SU-DHL-6 (cell line): ENCODE measurements around the gene SLCO2B1.

Source experiments
- H2AFZ ChIP-seq: fragments of 200-600 bp; sonication (generic); 2 replicates; pipeline ENCODE4 v1.6.1; 2014; ENCODE audit warnings: low read depth, mild to moderate bottlenecking, moderate library complexity, mixed read lengths, antibody characterized with exemption, low read length; ENCODE audit not compliant: severe bottlenecking
- H3F3A ChIP-seq: fragments of 200-600 bp; shearing (Covaris generic); 2 replicates; pipeline ENCODE4 v1.6.0; 2016; ENCODE audit warnings: antibody characterized with exemption, mild to moderate bottlenecking; ENCODE audit not compliant: insufficient read depth
- H3K27ac ChIP-seq: fragments of 200-600 bp; sonication (generic); 2 replicates; pipeline ENCODE4 v1.5.1; 2016; ENCODE audit warnings: low read depth, mild to moderate bottlenecking, low read length, moderate library complexity, mixed read lengths
- H3K27me3 ChIP-seq: fragments of 200-600 bp; sonication (generic), shearing (Covaris generic); 2 replicates; pipeline ENCODE4 v1.6.0; 2014; ENCODE audit warnings: mild to moderate bottlenecking, low read length
- H3K36me3 ChIP-seq: fragments of 200-600 bp; sonication (generic); 2 replicates; pipeline ENCODE4 v1.6.1; 2014; ENCODE audit warnings: mild to moderate bottlenecking, low read length, mixed read lengths
- H3K4me2 ChIP-seq: fragments of 300-600, 200-600 bp; shearing (Covaris generic), sonication (generic); 2 replicates; pipeline ENCODE4 v1.6.0; 2014; ENCODE audit warnings: low read length, low read depth, mild to moderate bottlenecking; ENCODE audit not compliant: poor library complexity, severe bottlenecking
- H3K4me3 ChIP-seq: fragments of 200-600 bp; sonication (generic); 2 replicates; pipeline ENCODE4 v1.5.1; 2014; ENCODE audit warnings: antibody characterized with exemption, low read length, mild to moderate bottlenecking, mixed read lengths; ENCODE audit not compliant: insufficient read depth, poor library complexity, severe bottlenecking
- H3K79me2 ChIP-seq: fragments of 200-600 bp; sonication (generic); 2 replicates; pipeline ENCODE4 v1.6.1; 2014; ENCODE audit warnings: mild to moderate bottlenecking, low read length, moderate library complexity; ENCODE audit not compliant: insufficient read depth
- H3K9ac ChIP-seq: fragments of 200-600 bp; sonication (generic); 2 replicates; pipeline ENCODE4 v1.7.0; 2014; ENCODE audit warnings: mild to moderate bottlenecking, low read length
- H3K9me2 ChIP-seq: fragments of 200-600 bp; sonication (generic); replicated peaks from 2 replicates; pipeline ENCODE4 v1.6.1; 2014; ENCODE audit warnings: low read length; ENCODE audit not compliant: insufficient read depth
- H3K9me3 ChIP-seq: fragments of 200-600 bp; sonication (generic); 2 replicates; pipeline ENCODE4 v1.6.1; 2014; ENCODE audit warnings: low read length, mixed read lengths; ENCODE audit not compliant: insufficient read depth
- H4K20me1 ChIP-seq: fragments of 200-600 bp; sonication (generic); 2 replicates; pipeline ENCODE4 v1.6.1; 2014; ENCODE audit warnings: low read depth, mild to moderate bottlenecking, antibody characterized with exemption, low read length, moderate library complexity, mixed read lengths
- CTCF ChIP-seq: fragments of 200-600 bp; sonication (generic); IDR thresholded peaks from one replicate; pipeline ENCODE4 v1.5.1; 2017; ENCODE audit warnings: antibody characterized with exemption, mild to moderate bottlenecking, low read length, moderate library complexity; ENCODE audit not compliant: insufficient read depth, poor library complexity, severe bottlenecking
- EZH2phosphoT487 ChIP-seq: fragments of 200-600 bp; sonication (generic), shearing (Covaris generic); conservative IDR thresholded peaks from 2 replicates; pipeline ENCODE4 v1.6.1; 2018; ENCODE audit warnings: mild to moderate bottlenecking, antibody characterized with exemption, low read length, moderate library complexity, mixed read lengths

Gene SLCO2B1

DNA sequence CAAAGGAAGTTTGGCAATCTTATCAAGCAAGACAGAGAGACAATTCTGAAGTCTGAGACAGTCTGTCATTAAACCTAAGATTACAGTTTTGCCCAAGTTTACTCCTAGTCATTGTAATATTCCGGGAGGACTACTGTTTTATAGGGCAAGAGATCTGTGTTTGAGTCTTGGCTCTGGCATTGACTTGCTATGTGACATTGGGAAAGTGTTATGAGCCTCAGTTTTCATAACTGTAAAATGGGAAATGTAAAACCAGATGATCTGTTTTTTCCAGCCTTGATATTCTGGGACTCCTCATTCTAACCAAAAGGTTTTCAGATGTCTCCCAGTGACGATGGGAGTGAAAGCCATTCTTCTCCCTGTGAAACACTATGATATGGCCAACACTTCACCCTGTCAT is 24.3 kb upstream of the SLCO2B1 start:
- H3K79me2 ChIP-seq: no peaks in the 10 kb centered on the region
- H3K27ac ChIP-seq: no peak overlapping the region
- no peaks in the 10 kb centered on the region for H4K20me1 ChIP-seq
- H3K36me3 ChIP-seq: no peaks in the 10 kb centered on the region
- no peak overlapping the region for H3K9ac ChIP-seq
- no peaks in the 10 kb centered on the region for H3K9me2 ChIP-seq
- no peaks in the 10 kb centered on the region for H3F3A ChIP-seq
- no peaks in the 10 kb centered on the region for H3K27me3 ChIP-seq
- no peak overlapping the region for H2AFZ ChIP-seq
- no peaks in the 10 kb centered on the region for H3K9me3 ChIP-seq
- TF ChIP-seq EZH2phosphoT487 (no peak), CTCF (no peak)
- H3K4me3 ChIP-seq: no peak overlapping the region
- no peak overlapping the region for H3K4me2 ChIP-seq

- TF ChIP-seq CTCF: no peak
- no peak for TF ChIP-seq EZH2phosphoT487
- Histone ChIP-seq H3K4me3 (no peak overlapping the region), H3K27ac (no peak overlapping the region)
These were observed 18.8 kb upstream of the SLCO2B1 start for GRCh38 chr11:75132080-75132479.

GRCh38 chr11:75133976-75134375 is 16.9 kb upstream of the SLCO2B1 start:
- Histone ChIP-seq H3K9ac (no peak overlapping the region), H3K36me3 (no peaks in the 10 kb centered on the region), H3K9me3 (no peaks in the 10 kb centered on the region), H3K79me2 (no peaks in the 10 kb centered on the region), H3K27ac (no peak overlapping the region), H3K4me3 (no peak overlapping the region), H2AFZ (no peak overlapping the region), H3K27me3 (no peaks in the 10 kb centered on the region), H3K4me2 (no peak overlapping the region), H3K9me2 (no peaks in the 10 kb centered on the region), H3F3A (no peaks in the 10 kb centered on the region), H4K20me1 (no peaks in the 10 kb centered on the region)
- no peak for TF ChIP-seq EZH2phosphoT487
- no peak for TF ChIP-seq CTCF

More at GRCh38 chr11:75132080-75132479, 18.8 kb upstream of the SLCO2B1 start:
- no peaks in the 10 kb centered on the region for H3F3A ChIP-seq
- H2AFZ ChIP-seq: no peak overlapping the region
- H3K27me3 ChIP-seq: no peaks in the 10 kb centered on the region
- no peak overlapping the region for H3K9ac ChIP-seq
- H3K79me2 ChIP-seq: no peaks in the 10 kb centered on the region
- no peaks in the 10 kb centered on the region for H3K9me3 ChIP-seq
- no peaks in the 10 kb centered on the region for H3K9me2 ChIP-seq
- no peak overlapping the region for H3K4me2 ChIP-seq
- no peaks in the 10 kb centered on the region for H4K20me1 ChIP-seq
- H3K36me3 ChIP-seq: no peaks in the 10 kb centered on the region
